C1 segment of cervical spinal cord (tissue), 14 donors: Measurements from ENCODE around the gene EFHD2.
A peak's percentile ranks its signal among the peaks of the same experiment; 100 is the strongest.
"Not testable (repeated sequence)": the region's sequence is repeated elsewhere in the genome, so short reads cannot be mapped to it uniquely, and the experiment has no call there.

Experiments used
- DNase-seq, 14 donors: peaks; one replicate each; lab custom pipeline; 2025; lab: John Stamatoyannopoulos, UW

Gene EFHD2

GRCh38 chr1:15409388-15410222 is at the start of gene EFHD2:
TSS of gene EFHD2 (plus strand) at chr1:15409888. CDS start at chr1:15409972, 84 bp downstream.
- peak in 11 of 14 donors; percentile 16 to 74 (median 52) for DNase-seq

DNA sequence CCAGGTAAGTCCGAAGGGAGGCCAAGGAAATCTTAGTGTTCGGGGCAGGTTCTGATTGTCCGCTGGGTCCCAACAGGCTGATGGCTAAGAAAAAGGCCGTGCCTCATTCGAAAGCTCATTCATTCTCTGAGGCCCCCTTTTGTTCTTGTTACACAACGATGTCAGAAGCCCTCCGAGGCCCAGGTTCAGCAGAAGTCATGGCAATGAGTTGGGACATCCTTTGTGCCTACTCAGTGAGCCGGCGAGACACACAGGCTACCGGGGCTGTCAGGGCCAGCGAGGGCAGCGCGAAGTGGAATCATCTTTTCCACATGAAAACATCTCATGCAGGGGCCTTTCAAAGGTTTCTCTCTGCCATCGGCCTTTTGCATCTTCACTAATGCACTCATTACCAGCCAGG is 49.0 kb upstream of the EFHD2 start:
- no peak for DNase-seq

- no peak for DNase-seq
Observed at GRCh38 chr1:15362096-15362736, 47.5 kb upstream of the EFHD2 start.

GRCh38 chr1:15362737-15363128 is 47.0 kb upstream of the EFHD2 start:
- DNase-seq = no peak

GRCh38 chr1:15364740-15365139 is 44.9 kb upstream of the EFHD2 start:
- DNase-seq = no peak

DNA sequence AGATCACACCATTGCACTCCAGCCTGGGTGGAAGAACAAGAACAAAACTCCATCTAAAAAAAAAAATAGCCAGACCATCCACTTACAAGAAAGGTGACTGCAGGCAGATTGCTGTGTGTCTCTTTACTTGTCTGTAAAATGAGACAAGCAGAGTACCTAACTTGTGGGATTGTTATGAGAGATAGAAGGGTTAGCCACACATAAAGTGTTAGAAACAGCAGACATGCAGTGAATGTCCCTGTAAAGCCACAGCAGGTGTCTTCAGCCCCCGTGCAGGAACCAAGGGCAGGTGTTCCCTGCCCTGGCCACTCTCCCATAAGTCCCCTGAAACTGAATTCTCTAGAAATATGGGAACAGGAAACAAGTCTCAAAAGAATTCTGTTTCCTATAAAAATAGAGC is 40.8 kb upstream of the EFHD2 start:
- DNase-seq = no peak

GRCh38 chr1:15370268-15370667 is 39.4 kb upstream of the EFHD2 start:
- DNase-seq = no peak

GRCh38 chr1:15370781-15371520 is 38.7 kb upstream of the EFHD2 start:
- DNase-seq = peak in 11 of 14 donors; percentile 9 to 89 (median 34)

DNA sequence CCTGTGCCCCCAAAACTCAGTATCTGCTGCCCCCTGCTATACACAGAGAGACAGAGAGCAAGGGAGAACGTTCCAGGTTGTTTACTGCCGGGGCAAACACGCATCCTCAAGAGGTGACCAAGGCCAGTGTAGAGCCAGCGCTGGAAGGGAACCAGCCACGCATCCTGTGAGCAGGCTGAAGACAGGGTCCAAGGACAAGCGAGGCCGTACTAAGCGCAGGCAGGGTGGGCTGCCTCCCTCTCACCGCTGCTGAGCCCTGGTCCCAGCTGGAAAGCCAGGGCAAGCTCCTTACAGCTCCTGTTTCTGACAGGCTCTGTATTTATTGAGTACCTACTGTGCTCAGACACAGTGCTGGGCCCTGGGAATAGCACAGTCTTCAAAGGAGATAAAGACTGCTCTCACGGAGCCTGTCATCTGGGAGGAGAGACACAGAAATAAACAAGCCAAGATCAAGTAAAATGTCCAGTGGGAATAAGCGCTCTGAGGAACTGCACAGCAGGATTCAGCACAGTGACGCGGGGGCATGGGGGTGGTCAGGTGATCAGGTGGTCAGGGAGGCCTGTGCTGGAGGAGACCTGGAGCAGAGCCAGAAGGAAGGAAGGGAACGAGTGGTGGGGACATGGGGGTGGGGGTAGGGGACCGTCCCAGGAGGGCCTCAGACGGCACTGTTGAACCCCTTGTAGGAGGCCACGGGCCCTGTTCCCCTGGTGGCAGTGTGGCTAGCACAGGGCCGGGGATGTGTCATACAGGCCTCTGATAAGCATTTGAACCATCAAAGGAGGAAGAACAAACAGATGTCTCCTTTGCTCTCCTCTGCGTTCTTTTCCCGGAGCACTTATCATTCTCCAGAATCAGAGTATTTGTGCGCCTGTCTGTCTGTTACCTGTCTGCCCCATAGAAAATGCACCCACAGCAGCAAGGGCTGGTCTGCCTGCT is 37.8 kb upstream of the EFHD2 start:
- no peak for DNase-seq

- no peak for DNase-seq
Observed at GRCh38 chr1:15378729-15379128, 31.0 kb upstream of the EFHD2 start.

- not testable (repeated sequence) for DNase-seq
Observed at GRCh38 chr1:15379151-15379550, 30.5 kb upstream of the EFHD2 start.

- no peak for DNase-seq
Observed at GRCh38 chr1:15380601-15381508, 28.8 kb upstream of the EFHD2 start.

- DNase-seq = no peak
Observed at GRCh38 chr1:15381805-15382204, 27.9 kb upstream of the EFHD2 start.

DNA sequence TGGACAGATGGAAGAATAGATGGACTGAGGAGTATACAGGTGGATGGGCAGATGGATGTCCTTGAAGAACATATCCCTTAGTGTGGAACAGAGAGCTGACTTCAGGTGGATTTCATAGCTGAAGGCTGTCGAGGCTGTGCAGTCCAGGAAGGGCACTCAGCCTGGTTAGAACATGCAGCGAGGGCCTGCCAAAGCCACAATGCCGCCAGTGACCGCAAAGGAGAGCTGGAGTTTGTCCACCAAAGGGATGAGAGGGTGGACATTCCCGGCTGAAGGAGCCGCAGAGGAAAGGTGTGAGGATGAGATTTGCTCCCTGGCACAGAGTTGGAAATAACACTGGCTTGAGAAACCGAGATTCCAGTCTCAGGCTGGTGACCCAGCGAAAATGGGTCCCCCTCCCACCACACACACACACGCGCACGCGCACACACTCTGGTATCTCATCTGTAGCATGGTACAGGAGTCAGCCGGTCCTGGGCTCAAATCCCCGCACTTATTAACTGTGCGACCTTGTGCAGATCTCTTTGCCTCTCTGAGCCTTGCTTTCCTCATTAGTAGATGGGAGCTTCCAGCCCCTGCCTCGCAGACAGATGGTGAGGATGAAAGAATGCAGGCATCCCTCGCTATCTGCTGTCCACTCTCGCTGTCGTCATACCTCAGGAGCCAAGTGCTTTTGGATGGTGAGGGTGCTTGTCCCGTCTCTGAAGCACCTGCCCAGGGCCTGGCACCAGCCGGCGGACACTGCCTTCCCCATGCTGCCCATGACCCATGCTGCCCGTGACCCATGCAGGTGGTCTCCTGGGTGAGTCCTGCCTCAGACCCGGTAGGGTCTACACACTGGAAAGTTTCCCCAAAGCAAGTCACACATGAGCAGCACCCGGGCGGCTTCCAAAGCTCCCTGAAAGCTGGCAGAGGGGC is 26.8 kb upstream of the EFHD2 start:
- DNase-seq = peak in 1 of 14 donors; percentile 72

DNA sequence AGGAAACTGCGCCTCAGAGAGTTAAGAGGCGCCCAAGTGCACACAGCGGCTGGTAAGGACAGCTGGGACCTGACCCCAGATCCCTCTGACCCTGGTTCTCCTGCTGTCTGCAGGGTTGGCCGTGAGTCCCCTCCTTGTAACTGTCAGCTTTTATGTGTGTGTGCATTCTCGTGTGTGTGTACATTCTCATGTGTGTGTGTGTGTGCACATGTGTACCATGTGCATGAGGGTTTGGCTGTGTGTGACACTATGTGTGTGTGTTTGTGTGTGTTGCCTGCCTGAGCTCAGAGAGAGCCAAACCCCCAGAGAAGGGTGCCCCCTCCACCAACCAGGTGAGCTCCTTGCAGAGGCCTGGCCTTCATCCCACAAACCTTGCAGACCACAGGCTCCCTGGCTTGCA is 25.9 kb upstream of the EFHD2 start:
- DNase-seq = peak in 1 of 14 donors; percentile 34

- peak in 12 of 14 donors; percentile 10 to 66 (median 40) for DNase-seq
Observed at GRCh38 chr1:15384301-15384901, 25.3 kb upstream of the EFHD2 start.

GRCh38 chr1:15385420-15385819 is 24.3 kb upstream of the EFHD2 start:
- no peak for DNase-seq

DNA sequence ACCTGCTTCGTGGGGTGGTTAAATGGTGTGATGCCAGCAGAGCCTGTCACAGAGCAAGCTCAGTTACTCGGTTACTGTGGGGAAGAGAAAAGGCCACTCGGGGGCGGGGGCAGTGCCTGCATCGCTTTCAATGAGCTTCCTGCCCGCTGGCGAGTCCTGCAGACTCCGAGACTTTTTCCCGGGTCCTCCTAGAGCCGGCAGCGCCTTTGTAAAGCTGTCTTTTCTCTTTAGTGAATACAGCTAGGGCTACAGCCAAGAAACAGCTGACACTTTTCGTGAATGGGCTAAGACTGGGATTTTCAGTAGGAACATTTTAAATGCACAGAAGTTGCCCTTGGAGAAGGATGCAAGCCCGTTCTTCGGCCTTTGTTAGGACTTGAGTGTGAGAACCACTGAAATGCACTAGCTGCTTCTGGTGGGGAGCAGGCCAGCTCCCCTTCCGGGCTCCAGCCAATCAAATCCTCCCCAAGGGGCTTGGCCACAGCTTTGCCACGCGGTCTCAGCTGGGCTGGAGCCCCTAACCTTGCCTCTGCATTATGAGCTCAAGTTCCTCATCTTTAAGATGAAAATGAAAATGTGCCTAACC is 23.4 kb upstream of the EFHD2 start:
- peak in 12 of 14 donors; percentile 9 to 77 (median 46) for DNase-seq
